Stomach (tissue), 9 donors: ENCODE measurements around the gene RAB8B. TPM values are rescaled to one million over a fixed set of nuclear protein-coding genes. Genes with fewer than 3 reads are reported as not detected.

Source experiments
- DNase-seq, 2 donors: peaks; one replicate each; pipeline versions ENCODE4 v3.0.0 to v3.0.0-alpha.2; 2013 to 2019
- H3K27ac ChIP-seq, 5 donors: fragments of 200-600 bp in 4 of 5; sonication (generic) in 4 of 5; one replicate each; pipeline ENCODE4 v1.5.1; 2013 to 2019; ENCODE audit warnings: mild to moderate bottlenecking in 1 of 5, moderate library complexity in 1 of 5
- H3K27me3 ChIP-seq, 3 donors: fragments of 200-600 bp; sonication (generic); one replicate each; pipeline ENCODE4 v1.5.1; 2017 to 2019; ENCODE audit warnings: mixed run types in 1 of 3
- H3K36me3 ChIP-seq, 4 donors: fragments of 200-600 bp; sonication (generic); 1 replicate in 3 of 4; 2 replicates in 1 of 4; pipeline ENCODE4 v1.5.1; 2016 to 2019
- H3K4me1 ChIP-seq, 4 donors: fragments of 200-600 bp; sonication (generic); one replicate each; pipeline ENCODE4 v1.5.1; 2016 to 2019
- H3K4me3 ChIP-seq, 4 donors: fragments of 200-600 bp; sonication (generic) in 3 of 4; one replicate each; pipeline ENCODE4 v1.5.1; 2016 to 2019; ENCODE audit warnings: mild to moderate bottlenecking in 1 of 4
- H3K9me3 ChIP-seq, 4 donors: fragments of 200-600 bp; sonication (generic); one replicate each; pipeline ENCODE4 v1.5.1; 2016 to 2019
- EP300 ChIP-seq: sonication (generic); formaldehyde crosslinking; IDR thresholded peaks from one replicate; pipeline ENCODE4 v1.6.1; 2017; ENCODE audit warnings: antibody characterized with exemption
- POLR2A ChIP-seq, 4 donors: fragments of 450-650 bp; IDR thresholded peaks; one replicate each; pipeline ENCODE4 v1.6.1; 2016; ENCODE audit warnings: antibody characterized with exemption in 4 of 4, control low read depth in 2 of 4, mild to moderate bottlenecking in 1 of 4, moderate library complexity in 1 of 4
- POLR2AphosphoS5 ChIP-seq, 3 donors: sonication (generic); formaldehyde crosslinking; IDR thresholded peaks; one replicate each; pipeline ENCODE4 v1.6.1; 2016; ENCODE audit warnings: antibody characterized with exemption in 3 of 3
- WGBS, 5 donors: extraction: QIAGEN DNeasy Blood & Tissue Kit in 3 of 5; methylation state at CpG; one replicate each; pipeline versions ENCODE4 v1.1.5 to v1.1.7; 2013 to 2018; 5-methylcytosine and 5-hydroxymethylcytosine counted together
- intact Hi-C: fragments of 100-400 bp; cut with DNase I; formaldehyde crosslinking; loops from one replicate; pipeline ENCODE4 v1.15.1; 2023; ENCODE audit warnings: low total_unique reads
- polyA plus RNA-seq, 3 donors: library from polyadenylated mRNA; stranded (reverse); fragments of 200-250 nt; gene quantifications; one replicate each; pipeline ENCODE4 v1.2.3, GENCODE V29; 2013
- total RNA-seq, 5 donors: library from RNA; depleted of rRNA; stranded (reverse); fragments of >200 nt; gene quantifications; one replicate each; pipeline versions ENCODE4 v1.1.0 to v1.2.3, GENCODE V29; 2014 to 2016
- TF ChIP-seq, protein P1 (sequence below), 7 experiments: fragments of 450-650 bp in 4 of 7; fragments of 200-600 bp in 3 of 7; sonication (generic) in 3 of 7; IDR thresholded peaks; one replicate each; pipeline ENCODE4 v1.5.1; 2016 to 2019; ENCODE audit warnings: antibody characterized with exemption in 7 of 7, control low read depth in 2 of 7, mild to moderate bottlenecking in 1 of 7
- donor health status: healthy with polysubstance abuse.
- donor health status: Bipolar disorder and iron deficiency.
- donor health status: healthy.

Gene RAB8B
- total and polyA plus RNA-seq, 8 donors = 2.0 to 103 (median 13.5) TPM

DNA sequence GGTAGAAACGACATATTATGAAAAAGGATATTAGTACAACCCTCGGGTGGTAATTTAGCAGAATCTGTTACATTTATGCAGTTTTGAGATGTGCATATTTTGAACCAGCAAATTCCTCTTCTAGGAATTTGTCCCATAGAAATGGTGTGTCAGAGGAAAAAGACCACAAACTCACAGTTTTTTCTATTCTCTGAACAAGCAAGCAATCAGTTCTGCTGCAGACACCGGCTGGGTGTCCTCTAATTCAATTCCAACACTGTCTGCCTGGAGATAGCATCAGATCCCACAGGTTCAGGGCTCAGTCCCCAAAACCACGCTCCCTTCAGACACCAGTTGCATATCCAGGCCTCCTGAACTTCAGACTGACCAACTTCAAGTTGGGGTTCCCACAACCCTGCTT lies 124.4 kb downstream of the RAB8B start:
- intact Hi-C loops = no loop called here
- TF ChIP-seq EP300 = no peak
- no peak for TF ChIP-seq POLR2AphosphoS5 (IDR thresholded peaks at IDR 0.05)
- TF ChIP-seq POLR2A (IDR thresholded peaks at IDR 0.05) = no peak
- TF ChIP-seq, protein P1, sequence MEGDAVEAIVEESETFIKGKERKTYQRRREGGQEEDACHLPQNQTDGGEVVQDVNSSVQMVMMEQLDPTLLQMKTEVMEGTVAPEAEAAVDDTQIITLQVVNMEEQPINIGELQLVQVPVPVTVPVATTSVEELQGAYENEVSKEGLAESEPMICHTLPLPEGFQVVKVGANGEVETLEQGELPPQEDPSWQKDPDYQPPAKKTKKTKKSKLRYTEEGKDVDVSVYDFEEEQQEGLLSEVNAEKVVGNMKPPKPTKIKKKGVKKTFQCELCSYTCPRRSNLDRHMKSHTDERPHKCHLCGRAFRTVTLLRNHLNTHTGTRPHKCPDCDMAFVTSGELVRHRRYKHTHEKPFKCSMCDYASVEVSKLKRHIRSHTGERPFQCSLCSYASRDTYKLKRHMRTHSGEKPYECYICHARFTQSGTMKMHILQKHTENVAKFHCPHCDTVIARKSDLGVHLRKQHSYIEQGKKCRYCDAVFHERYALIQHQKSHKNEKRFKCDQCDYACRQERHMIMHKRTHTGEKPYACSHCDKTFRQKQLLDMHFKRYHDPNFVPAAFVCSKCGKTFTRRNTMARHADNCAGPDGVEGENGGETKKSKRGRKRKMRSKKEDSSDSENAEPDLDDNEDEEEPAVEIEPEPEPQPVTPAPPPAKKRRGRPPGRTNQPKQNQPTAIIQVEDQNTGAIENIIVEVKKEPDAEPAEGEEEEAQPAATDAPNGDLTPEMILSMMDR (IDR thresholded peaks at IDR 0.05) = no peak
- Histone ChIP-seq H3K27me3 (no peaks in the 10 kb centered on the region), H3K27ac (no peak overlapping the region), H3K4me1 (no peaks in the 10 kb centered on the region), H3K4me3 (no peak overlapping the region), H3K9me3 (no peaks in the 10 kb centered on the region), H3K36me3 (no peaks in the 10 kb centered on the region)
- 88 to 92% (median 91%) methylated on average over 3 to 4 of the region's 4 CpGs for WGBS, 5 donors
- DNase-seq = no peak

DNA sequence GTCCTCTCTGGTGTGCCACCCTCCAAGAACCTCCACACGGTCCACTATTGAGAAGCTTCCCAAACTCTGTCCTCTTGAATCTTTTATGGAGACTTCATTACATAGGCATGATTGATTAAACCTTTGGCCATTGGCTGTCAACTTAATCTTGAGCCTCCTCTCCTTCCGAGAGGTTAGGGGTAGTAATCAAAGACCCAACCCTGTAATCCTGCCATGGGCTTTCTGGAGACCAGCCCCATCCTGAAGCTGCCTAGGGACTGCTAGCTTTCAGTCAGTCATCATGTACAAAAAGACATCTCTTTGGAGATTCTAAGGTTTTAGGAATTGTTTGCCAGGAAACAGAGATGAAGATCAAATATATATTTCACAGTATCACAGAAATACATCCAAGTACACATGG lies 125.0 kb downstream of the RAB8B start:
- 48 to 65% (median 54%) methylated on average over 2 of the region's 2 CpGs for WGBS, 5 donors
- Histone ChIP-seq H3K27ac (no peak overlapping the region), H3K27me3 (no peaks in the 10 kb centered on the region), H3K36me3 (no peaks in the 10 kb centered on the region), H3K9me3 (no peaks in the 10 kb centered on the region), H3K4me3 (no peak overlapping the region), H3K4me1 (no peaks in the 10 kb centered on the region)
- DNase-seq = no peak
- TF ChIP-seq POLR2AphosphoS5 (IDR thresholded peaks at IDR 0.05) = no peak
- TF ChIP-seq EP300 = no peak
- TF ChIP-seq POLR2A (IDR thresholded peaks at IDR 0.05) = no peak
- intact Hi-C loops = no loop called here

Other genes with a start within 250 kb of the RAB8B start
- gene TPM1, start 146.9 kb upstream of the RAB8B start, total RNA-seq = 1,000 to 10,000 TPM in 4 of 5 donors, 100 to 1,000 TPM in 1; 425 to 2,605 (median 1,087) TPM
- gene TPM1, start 146.9 kb upstream of the RAB8B start, polyA plus RNA-seq = 100 to 1,000 TPM; 230 to 494 (median 306) TPM
- gene LACTB, start 67.7 kb upstream of the RAB8B start, total RNA-seq = 10 to 100 TPM in 3 of 5 donors, 1 to 10 TPM in 2; 1.2 to 30.8 (median 14.8) TPM
- 10 to 100 TPM in 1 of 3 donors, 1 to 10 TPM in 2; 8.2 to 13.0 (median 9.3) TPM for gene LACTB, start 67.7 kb upstream of the RAB8B start, polyA plus RNA-seq
- 10 to 100 TPM in 4 of 5 donors, 1 to 10 TPM in 1; 8.4 to 69.8 (median 33.0) TPM for gene RPS27L, start 32.1 kb upstream of the RAB8B start, total RNA-seq
- gene RPS27L, start 32.1 kb upstream of the RAB8B start, polyA plus RNA-seq = 100 to 1,000 TPM; 211 to 432 (median 244) TPM
- gene APH1B, start 88.0 kb downstream of the RAB8B start, total RNA-seq = 10 to 100 TPM in 1 of 5 donors, 1 to 10 TPM in 3, under 1 TPM in 1; 0.45 to 23.5 (median 7.6) TPM
- 1 to 10 TPM in 2 of 3 donors, under 1 TPM in 1; 0.92 to 3.8 (median 2.7) TPM for gene APH1B, start 88.0 kb downstream of the RAB8B start, polyA plus RNA-seq
- 10 to 100 TPM in 3 of 5 donors, 1 to 10 TPM in 2; 1.8 to 58.8 (median 12.5) TPM for gene CA12, start 192.2 kb downstream of the RAB8B start, total RNA-seq
- 10 to 100 TPM in 1 of 3 donors, 1 to 10 TPM in 1, under 1 TPM in 1; 0.46 to 22.8 (median 2.9) TPM for gene CA12, start 192.2 kb downstream of the RAB8B start, polyA plus RNA-seq